NCI-H460 (cell line): Measurements from ENCODE around the gene MYH16. TPM values are rescaled to one million over a fixed set of nuclear protein-coding genes. Genes with fewer than 3 reads are reported as not detected.
A peak's percentile ranks its signal among the peaks of the same experiment; 100 is the strongest.
"Not testable (repeated sequence)": the region's sequence is repeated elsewhere in the genome, so short reads cannot be mapped to it uniquely, and the experiment has no call there.

Experiments used
- DNase-seq: peaks from one replicate; pipeline ENCODE4 v3.0.0-alpha.2; 2016; ENCODE audit warnings: low read depth; ENCODE audit errors: extremely low read depth
- total RNA-seq: library from RNA; depleted of rRNA; stranded (reverse); fragments of >200 nt; shearing (Covaris generic); gene quantifications from 2 replicates; pipeline ENCODE4 v1.2.3, GENCODE V29; 2014

MYH16 gene
- total RNA-seq, 1 experiment from 2014 or later: not detected

- DNase-seq: no peak
Measured at GRCh38 chr7:99257065-99257464, 15.6 kb upstream of the MYH16 start.

GRCh38 chr7:99257675-99258074 is 15.0 kb upstream of the MYH16 start:
- no peak for DNase-seq

- no peak for DNase-seq
Measured at GRCh38 chr7:99258501-99258900, 14.1 kb upstream of the MYH16 start.

- no peak for DNase-seq
Measured at GRCh38 chr7:99260395-99260794, 12.2 kb upstream of the MYH16 start.

GRCh38 chr7:99261646-99262045 is 11.0 kb upstream of the MYH16 start:
- DNase-seq: no peak

- no peak for DNase-seq
Measured at GRCh38 chr7:99265848-99266480, 6.7 kb upstream of the MYH16 start.

GRCh38 chr7:99267481-99267840 is 5.2 kb upstream of the MYH16 start:
- DNase-seq: peak; percentile 36

GRCh38 chr7:99267841-99268576 is 4.6 kb upstream of the MYH16 start:
- no peak for DNase-seq

GRCh38 chr7:99268577-99268908 is 4.1 kb upstream of the MYH16 start:
- DNase-seq: no peak

GRCh38 chr7:99270702-99271101 is 1.9 kb upstream of the MYH16 start:
- peak; percentile 20 for DNase-seq

- not testable (repeated sequence) for DNase-seq
Measured at GRCh38 chr7:99273561-99273960, 922 bp downstream of the MYH16 start.

GRCh38 chr7:99274908-99275307 is 2.3 kb downstream of the MYH16 start:
- not testable (repeated sequence) for DNase-seq

- DNase-seq: no peak
Measured at GRCh38 chr7:99275496-99275895, 2.9 kb downstream of the MYH16 start.

- DNase-seq: no peak
Measured at GRCh38 chr7:99278180-99278579, 5.5 kb downstream of the MYH16 start.

GRCh38 chr7:99284165-99284564 is 11.5 kb downstream of the MYH16 start:
- not testable (repeated sequence) for DNase-seq

- no peak for DNase-seq
Measured at GRCh38 chr7:99287779-99288534, 15.3 kb downstream of the MYH16 start.

GRCh38 chr7:99289185-99289584 is 16.5 kb downstream of the MYH16 start:
- DNase-seq: no peak

GRCh38 chr7:99290148-99290547 is 17.5 kb downstream of the MYH16 start:
- DNase-seq: not testable (repeated sequence)

- DNase-seq: no peak
Measured at GRCh38 chr7:99290980-99291607, 18.5 kb downstream of the MYH16 start.

GRCh38 chr7:99292127-99292526 is 19.5 kb downstream of the MYH16 start:
- no peak for DNase-seq

- DNase-seq: no peak
Measured at GRCh38 chr7:99293167-99293566, 20.5 kb downstream of the MYH16 start.
